ENCODE measurements around the gene SLC16A3. TPM values are rescaled to one million over a fixed set of nuclear protein-coding genes. Genes with fewer than 3 reads are reported as not detected.

The SLC16A3 gene
- total and polyA plus RNA-seq, 2 experiments from 2014 or later = 3.5 to 10.6 TPM

DNA sequence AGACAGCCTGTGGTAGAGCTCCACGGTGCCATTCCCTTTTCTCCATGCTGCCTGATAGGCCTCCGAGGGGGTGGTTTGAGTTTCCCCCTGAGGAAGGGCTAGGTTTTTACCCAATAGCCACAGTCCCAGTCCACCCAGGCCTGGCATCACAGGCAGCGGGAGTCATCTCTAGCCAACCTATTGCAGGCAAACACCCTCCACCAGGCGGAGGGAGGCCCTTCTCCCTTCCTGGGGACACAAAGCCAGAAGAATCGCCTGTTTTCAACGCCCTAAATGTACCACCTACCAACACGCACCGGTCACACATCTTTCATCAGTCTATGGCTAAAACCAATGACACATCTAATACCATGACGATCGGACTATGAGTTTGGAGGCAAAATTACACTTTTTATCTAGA lies 37.3 kb downstream of the SLC16A3 start:
- no peaks in the 10 kb centered on the region for H3K27me3 ChIP-seq (ENCODE audit: insufficient read depth)
- peaks cover 2% of the 10 kb centered on the region; the same call in 2 of the 3 replicates for H3K9me3 Mint-ChIP-seq
- no peaks in the 10 kb centered on the region for H3K27me3 Mint-ChIP-seq (ENCODE audit: insufficient read depth, low read depth, poor library complexity)
- H3K27ac Mint-ChIP-seq = no peak overlapping the region
- H3K4me1 Mint-ChIP-seq = peaks cover 26% of the 10 kb centered on the region
- ATAC-seq (no peak), DNase-seq (ENCODE audit: low spot score) (no peak)
- H3K36me3 Mint-ChIP-seq (ENCODE audit: low read depth) = peaks cover 88% of the 10 kb centered on the region
- H2AFZ ChIP-seq = no peak overlapping the region
- H3K79me2 ChIP-seq (replicated peaks; ENCODE audit: insufficient read depth) = peaks cover 98% of the 10 kb centered on the region
- peaks cover 4% of the 10 kb centered on the region; the same call in 1 of the 2 replicates for H3F3A ChIP-seq (replicated peaks; ENCODE audit: low read depth)
- TF ChIP-seq, protein P1, sequence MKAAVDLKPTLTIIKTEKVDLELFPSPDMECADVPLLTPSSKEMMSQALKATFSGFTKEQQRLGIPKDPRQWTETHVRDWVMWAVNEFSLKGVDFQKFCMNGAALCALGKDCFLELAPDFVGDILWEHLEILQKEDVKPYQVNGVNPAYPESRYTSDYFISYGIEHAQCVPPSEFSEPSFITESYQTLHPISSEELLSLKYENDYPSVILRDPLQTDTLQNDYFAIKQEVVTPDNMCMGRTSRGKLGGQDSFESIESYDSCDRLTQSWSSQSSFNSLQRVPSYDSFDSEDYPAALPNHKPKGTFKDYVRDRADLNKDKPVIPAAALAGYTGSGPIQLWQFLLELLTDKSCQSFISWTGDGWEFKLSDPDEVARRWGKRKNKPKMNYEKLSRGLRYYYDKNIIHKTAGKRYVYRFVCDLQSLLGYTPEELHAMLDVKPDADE (IDR thresholded peaks at IDR 0.05) = no peak
- no peak for TF ChIP-seq ZNF331 (CRISPR knock-in tag; IDR thresholded peaks at IDR 0.05; ENCODE audit: low read depth)
- no peak for TF ChIP-seq NANOG (IDR thresholded peaks at IDR 0.05; ENCODE audit: borderline replicate concordance)
- TF ChIP-seq CREB1 (CRISPR knock-in tag; IDR thresholded peaks at IDR 0.05; ENCODE audit: low read depth) = no peak
- no peak for TF ChIP-seq EZH2 (IDR thresholded peaks at IDR 0.05; ENCODE audit: low read depth, unreplicated experiment)
- TF ChIP-seq, protein P2, sequence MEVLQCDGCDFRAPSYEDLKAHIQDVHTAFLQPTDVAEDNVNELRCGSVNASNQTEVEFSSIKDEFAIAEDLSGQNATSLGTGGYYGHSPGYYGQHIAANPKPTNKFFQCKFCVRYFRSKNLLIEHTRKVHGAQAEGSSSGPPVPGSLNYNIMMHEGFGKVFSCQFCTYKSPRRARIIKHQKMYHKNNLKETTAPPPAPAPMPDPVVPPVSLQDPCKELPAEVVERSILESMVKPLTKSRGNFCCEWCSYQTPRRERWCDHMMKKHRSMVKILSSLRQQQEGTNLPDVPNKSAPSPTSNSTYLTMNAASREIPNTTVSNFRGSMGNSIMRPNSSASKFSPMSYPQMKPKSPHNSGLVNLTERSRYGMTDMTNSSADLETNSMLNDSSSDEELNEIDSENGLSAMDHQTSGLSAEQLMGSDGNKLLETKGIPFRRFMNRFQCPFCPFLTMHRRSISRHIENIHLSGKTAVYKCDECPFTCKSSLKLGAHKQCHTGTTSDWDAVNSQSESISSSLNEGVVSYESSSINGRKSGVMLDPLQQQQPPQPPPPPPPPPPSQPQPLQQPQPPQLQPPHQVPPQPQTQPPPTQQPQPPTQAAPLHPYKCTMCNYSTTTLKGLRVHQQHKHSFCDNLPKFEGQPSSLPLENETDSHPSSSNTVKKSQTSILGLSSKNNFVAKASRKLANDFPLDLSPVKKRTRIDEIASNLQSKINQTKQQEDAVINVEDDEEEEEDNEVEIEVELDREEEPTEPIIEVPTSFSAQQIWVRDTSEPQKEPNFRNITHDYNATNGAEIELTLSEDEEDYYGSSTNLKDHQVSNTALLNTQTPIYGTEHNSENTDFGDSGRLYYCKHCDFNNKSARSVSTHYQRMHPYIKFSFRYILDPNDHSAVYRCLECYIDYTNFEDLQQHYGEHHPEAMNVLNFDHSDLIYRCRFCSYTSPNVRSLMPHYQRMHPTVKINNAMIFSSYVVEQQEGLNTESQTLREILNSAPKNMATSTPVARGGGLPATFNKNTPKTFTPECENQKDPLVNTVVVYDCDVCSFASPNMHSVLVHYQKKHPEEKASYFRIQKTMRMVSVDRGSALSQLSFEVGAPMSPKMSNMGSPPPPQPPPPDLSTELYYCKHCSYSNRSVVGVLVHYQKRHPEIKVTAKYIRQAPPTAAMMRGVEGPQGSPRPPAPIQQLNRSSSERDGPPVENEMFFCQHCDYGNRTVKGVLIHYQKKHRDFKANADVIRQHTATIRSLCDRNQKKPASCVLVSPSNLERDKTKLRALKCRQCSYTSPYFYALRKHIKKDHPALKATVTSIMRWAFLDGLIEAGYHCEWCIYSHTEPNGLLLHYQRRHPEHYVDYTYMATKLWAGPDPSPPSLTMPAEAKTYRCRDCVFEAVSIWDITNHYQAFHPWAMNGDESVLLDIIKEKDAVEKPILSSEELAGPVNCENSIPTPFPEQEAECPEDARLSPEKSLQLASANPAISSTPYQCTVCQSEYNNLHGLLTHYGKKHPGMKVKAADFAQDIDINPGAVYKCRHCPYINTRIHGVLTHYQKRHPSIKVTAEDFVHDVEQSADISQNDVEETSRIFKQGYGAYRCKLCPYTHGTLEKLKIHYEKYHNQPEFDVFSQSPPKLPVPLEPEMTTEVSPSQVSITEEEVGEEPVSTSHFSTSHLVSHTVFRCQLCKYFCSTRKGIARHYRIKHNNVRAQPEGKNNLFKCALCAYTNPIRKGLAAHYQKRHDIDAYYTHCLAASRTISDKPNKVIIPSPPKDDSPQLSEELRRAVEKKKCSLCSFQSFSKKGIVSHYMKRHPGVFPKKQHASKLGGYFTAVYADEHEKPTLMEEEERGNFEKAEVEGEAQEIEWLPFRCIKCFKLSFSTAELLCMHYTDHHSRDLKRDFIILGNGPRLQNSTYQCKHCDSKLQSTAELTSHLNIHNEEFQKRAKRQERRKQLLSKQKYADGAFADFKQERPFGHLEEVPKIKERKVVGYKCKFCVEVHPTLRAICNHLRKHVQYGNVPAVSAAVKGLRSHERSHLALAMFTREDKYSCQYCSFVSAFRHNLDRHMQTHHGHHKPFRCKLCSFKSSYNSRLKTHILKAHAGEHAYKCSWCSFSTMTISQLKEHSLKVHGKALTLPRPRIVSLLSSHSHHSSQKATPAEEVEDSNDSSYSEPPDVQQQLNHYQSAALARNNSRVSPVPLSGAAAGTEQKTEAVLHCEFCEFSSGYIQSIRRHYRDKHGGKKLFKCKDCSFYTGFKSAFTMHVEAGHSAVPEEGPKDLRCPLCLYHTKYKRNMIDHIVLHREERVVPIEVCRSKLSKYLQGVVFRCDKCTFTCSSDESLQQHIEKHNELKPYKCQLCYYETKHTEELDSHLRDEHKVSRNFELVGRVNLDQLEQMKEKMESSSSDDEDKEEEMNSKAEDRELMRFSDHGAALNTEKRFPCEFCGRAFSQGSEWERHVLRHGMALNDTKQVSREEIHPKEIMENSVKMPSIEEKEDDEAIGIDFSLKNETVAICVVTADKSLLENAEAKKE (CRISPR knock-in tag; IDR thresholded peaks at IDR 0.05) = no peak
- no peak for TF ChIP-seq JUNB (IDR thresholded peaks at IDR 0.05; ENCODE audit: unreplicated experiment)
- TF ChIP-seq POLR2AphosphoS5 (IDR thresholded peaks at IDR 0.05; ENCODE audit: low read depth) = no peak
- no peak for TF ChIP-seq ZNF114 (CRISPR knock-in tag; IDR thresholded peaks at IDR 0.05)
- TF ChIP-seq STAT1 (IDR thresholded peaks at IDR 0.05; ENCODE audit: unreplicated experiment) = no peak
- TF ChIP-seq EZH2phosphoT487 (IDR thresholded peaks at IDR 0.05; ENCODE audit: unreplicated experiment) = no peak
- TF ChIP-seq, protein P3, sequence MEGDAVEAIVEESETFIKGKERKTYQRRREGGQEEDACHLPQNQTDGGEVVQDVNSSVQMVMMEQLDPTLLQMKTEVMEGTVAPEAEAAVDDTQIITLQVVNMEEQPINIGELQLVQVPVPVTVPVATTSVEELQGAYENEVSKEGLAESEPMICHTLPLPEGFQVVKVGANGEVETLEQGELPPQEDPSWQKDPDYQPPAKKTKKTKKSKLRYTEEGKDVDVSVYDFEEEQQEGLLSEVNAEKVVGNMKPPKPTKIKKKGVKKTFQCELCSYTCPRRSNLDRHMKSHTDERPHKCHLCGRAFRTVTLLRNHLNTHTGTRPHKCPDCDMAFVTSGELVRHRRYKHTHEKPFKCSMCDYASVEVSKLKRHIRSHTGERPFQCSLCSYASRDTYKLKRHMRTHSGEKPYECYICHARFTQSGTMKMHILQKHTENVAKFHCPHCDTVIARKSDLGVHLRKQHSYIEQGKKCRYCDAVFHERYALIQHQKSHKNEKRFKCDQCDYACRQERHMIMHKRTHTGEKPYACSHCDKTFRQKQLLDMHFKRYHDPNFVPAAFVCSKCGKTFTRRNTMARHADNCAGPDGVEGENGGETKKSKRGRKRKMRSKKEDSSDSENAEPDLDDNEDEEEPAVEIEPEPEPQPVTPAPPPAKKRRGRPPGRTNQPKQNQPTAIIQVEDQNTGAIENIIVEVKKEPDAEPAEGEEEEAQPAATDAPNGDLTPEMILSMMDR (conservative IDR thresholded peaks at IDR 0.05; ENCODE audit: low read depth in 2 of 2) = no peak
- TF ChIP-seq, protein P4, sequence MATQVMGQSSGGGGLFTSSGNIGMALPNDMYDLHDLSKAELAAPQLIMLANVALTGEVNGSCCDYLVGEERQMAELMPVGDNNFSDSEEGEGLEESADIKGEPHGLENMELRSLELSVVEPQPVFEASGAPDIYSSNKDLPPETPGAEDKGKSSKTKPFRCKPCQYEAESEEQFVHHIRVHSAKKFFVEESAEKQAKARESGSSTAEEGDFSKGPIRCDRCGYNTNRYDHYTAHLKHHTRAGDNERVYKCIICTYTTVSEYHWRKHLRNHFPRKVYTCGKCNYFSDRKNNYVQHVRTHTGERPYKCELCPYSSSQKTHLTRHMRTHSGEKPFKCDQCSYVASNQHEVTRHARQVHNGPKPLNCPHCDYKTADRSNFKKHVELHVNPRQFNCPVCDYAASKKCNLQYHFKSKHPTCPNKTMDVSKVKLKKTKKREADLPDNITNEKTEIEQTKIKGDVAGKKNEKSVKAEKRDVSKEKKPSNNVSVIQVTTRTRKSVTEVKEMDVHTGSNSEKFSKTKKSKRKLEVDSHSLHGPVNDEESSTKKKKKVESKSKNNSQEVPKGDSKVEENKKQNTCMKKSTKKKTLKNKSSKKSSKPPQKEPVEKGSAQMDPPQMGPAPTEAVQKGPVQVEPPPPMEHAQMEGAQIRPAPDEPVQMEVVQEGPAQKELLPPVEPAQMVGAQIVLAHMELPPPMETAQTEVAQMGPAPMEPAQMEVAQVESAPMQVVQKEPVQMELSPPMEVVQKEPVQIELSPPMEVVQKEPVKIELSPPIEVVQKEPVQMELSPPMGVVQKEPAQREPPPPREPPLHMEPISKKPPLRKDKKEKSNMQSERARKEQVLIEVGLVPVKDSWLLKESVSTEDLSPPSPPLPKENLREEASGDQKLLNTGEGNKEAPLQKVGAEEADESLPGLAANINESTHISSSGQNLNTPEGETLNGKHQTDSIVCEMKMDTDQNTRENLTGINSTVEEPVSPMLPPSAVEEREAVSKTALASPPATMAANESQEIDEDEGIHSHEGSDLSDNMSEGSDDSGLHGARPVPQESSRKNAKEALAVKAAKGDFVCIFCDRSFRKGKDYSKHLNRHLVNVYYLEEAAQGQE (IDR thresholded peaks at IDR 0.05; ENCODE audit: unreplicated experiment) = no peak
- H3K4me1 ChIP-seq (ENCODE audit: insufficient read depth) = peaks cover 1% of the 10 kb centered on the region
- no peak overlapping the region for H3K4me2 ChIP-seq
- no peak overlapping the region for H3K4me3 Mint-ChIP-seq
- no peaks in the 10 kb centered on the region for H3K9me2 ChIP-seq (ENCODE audit: insufficient read depth)
- peaks cover 89% of the 10 kb centered on the region for H4K20me1 ChIP-seq (replicated peaks; ENCODE audit: insufficient read depth)
- H3K36me3 ChIP-seq (ENCODE audit: insufficient read depth) = peaks cover 42% of the 10 kb centered on the region
- H3K4me3 ChIP-seq = no peak overlapping the region
- H3K27ac ChIP-seq (ENCODE audit: low read depth) = no peak overlapping the region

Data from GM23338 (cell line).